HepG2 (cell line): ENCODE results near the gene B4GALT2.

ENCODE experiments used
- CBX5 ChIP-seq: sonication (generic); formaldehyde crosslinking; IDR thresholded peaks from 2 replicates; pipeline ENCODE4 v1.4.0; 2020; ENCODE audit warnings: missing genetic modification reagents, borderline replicate concordance
- CREB1 ChIP-seq, 2 experiments: fragments of 450-650 bp in 1 of 2; IDR thresholded peaks; 2 replicates each; pipeline ENCODE4 v1.6.1; 2016 to 2017; ENCODE audit warnings: control low read depth in 1 of 2, mild to moderate bottlenecking in 1 of 2, missing compliant biosample characterization in 1 of 2, missing genetic modification characterization in 1 of 2
- CTCF ChIP-seq: sonication (generic); formaldehyde crosslinking; IDR thresholded peaks from 2 replicates; pipeline ENCODE4 v1.5.0; 2020; ENCODE audit warnings: mild to moderate bottlenecking, missing genetic modification reagents, moderate library complexity
- EP300 ChIP-seq, 3 experiments: sonication (generic) in 1 of 3; formaldehyde crosslinking in 1 of 3; IDR thresholded peaks; 2 replicates each; pipeline versions ENCODE4 v1.5.1 to v1.6.1; 2011 to 2020; ENCODE audit warnings: low read depth in 2 of 3, low read length in 2 of 3, borderline replicate concordance in 1 of 3, improper control_type of control experiment in 1 of 3, mild to moderate bottlenecking in 1 of 3, missing genetic modification reagents in 1 of 3, moderate library complexity in 1 of 3
- EZH2 ChIP-seq: conservative IDR thresholded peaks from 2 replicates; pipeline ENCODE4 v1.6.1; 2012; ENCODE audit warnings: mild to moderate bottlenecking, low read depth, low read length, moderate library complexity
- ZNF18 ChIP-seq: sonication (generic); formaldehyde crosslinking; IDR thresholded peaks from 2 replicates; pipeline ENCODE4 v1.8.0; 2022; ENCODE audit warnings: mild to moderate bottlenecking, missing genetic modification reagents; ENCODE audit not compliant: insufficient replicate concordance

- no peak for TF ChIP-seq CREB1 (IDR thresholded peaks at IDR 0.05)
- no peak for TF ChIP-seq CREB1 (CRISPR knock-in tag; IDR thresholded peaks at IDR 0.05)
- TF ChIP-seq CTCF: no peak
- TF ChIP-seq ZNF18: no peak
- no peak for TF ChIP-seq CBX5 (CRISPR knock-in tag)
- TF ChIP-seq EZH2: no peak
- TF ChIP-seq EP300 (IDR thresholded peaks at IDR 0.05; ENCODE audit: low read depth in 2 of 2, low read length in 2 of 2): no peak
- TF ChIP-seq EP300 (CRISPR knock-in tag; IDR thresholded peaks at IDR 0.05; ENCODE audit: borderline replicate concordance): no peak
Observed at GRCh38 chr1:43960798-43961197, 18.2 kb upstream of the B4GALT2 start.
